KMS-11 (cell line): Measurements from ENCODE around the gene KCNK13.

Experiments
- H2AFZ ChIP-seq: fragments of 200-600 bp; sonication (generic); 2 replicates; pipeline ENCODE4 v1.6.1; 2016; ENCODE audit warnings: antibody characterized with exemption, mixed run types, low read depth
- H3K27ac ChIP-seq: fragments of 200-600 bp; sonication (generic); 2 replicates; pipeline ENCODE4 v1.6.1; 2016; ENCODE audit warnings: mild to moderate bottlenecking, mixed run types
- H3K27me3 ChIP-seq: fragments of 200-600 bp; sonication (generic); 2 replicates; pipeline ENCODE4 v1.6.1; 2017; ENCODE audit warnings: mild to moderate bottlenecking, low read depth, mixed run types, moderate library complexity; ENCODE audit not compliant: insufficient read depth
- H3K36me3 ChIP-seq: fragments of 200-600 bp; sonication (generic); 2 replicates; pipeline ENCODE4 v1.6.1; 2017; ENCODE audit warnings: mild to moderate bottlenecking, mixed run types; ENCODE audit not compliant: insufficient read depth
- H3K4me1 ChIP-seq: fragments of 200-600 bp; sonication (generic); 2 replicates; pipeline ENCODE4 v1.6.1; 2016; ENCODE audit warnings: mild to moderate bottlenecking, low read depth, mixed run types; ENCODE audit not compliant: poor library complexity, severe bottlenecking
- H3K4me2 ChIP-seq: fragments of 200-600 bp; sonication (generic); 2 replicates; pipeline ENCODE4 v1.7.0; 2016; ENCODE audit warnings: mild to moderate bottlenecking, mixed run types
- H3K4me3 ChIP-seq: fragments of 200-600 bp; sonication (generic); IDR thresholded peaks from 2 replicates; pipeline ENCODE4 v1.6.1; 2017; ENCODE audit warnings: low read depth, low read length, mixed read lengths; ENCODE audit not compliant: insufficient read depth
- H3K79me2 ChIP-seq: fragments of 200-600 bp; sonication (generic); 2 replicates; pipeline ENCODE4 v1.6.1; 2016; ENCODE audit warnings: low read depth, mixed run types; ENCODE audit not compliant: insufficient read depth
- H3K9ac ChIP-seq: fragments of 200-600 bp; sonication (generic); 2 replicates; pipeline ENCODE4 v1.6.1; 2016; ENCODE audit warnings: mild to moderate bottlenecking, mixed run types
- H4K20me1 ChIP-seq: fragments of 200-600 bp; sonication (generic); 2 replicates; pipeline ENCODE4 v1.6.1; 2016; ENCODE audit warnings: mild to moderate bottlenecking, mixed run types; ENCODE audit not compliant: insufficient read depth
- TF ChIP-seq, protein P1 (sequence below): fragments of 200-600 bp; sonication (generic); conservative IDR thresholded peaks from 2 replicates; pipeline ENCODE4 v1.6.1; 2017; ENCODE audit warnings: low read depth, mild to moderate bottlenecking, antibody characterized with exemption, low read length, moderate library complexity, mixed read lengths

KCNK13 gene

DNA sequence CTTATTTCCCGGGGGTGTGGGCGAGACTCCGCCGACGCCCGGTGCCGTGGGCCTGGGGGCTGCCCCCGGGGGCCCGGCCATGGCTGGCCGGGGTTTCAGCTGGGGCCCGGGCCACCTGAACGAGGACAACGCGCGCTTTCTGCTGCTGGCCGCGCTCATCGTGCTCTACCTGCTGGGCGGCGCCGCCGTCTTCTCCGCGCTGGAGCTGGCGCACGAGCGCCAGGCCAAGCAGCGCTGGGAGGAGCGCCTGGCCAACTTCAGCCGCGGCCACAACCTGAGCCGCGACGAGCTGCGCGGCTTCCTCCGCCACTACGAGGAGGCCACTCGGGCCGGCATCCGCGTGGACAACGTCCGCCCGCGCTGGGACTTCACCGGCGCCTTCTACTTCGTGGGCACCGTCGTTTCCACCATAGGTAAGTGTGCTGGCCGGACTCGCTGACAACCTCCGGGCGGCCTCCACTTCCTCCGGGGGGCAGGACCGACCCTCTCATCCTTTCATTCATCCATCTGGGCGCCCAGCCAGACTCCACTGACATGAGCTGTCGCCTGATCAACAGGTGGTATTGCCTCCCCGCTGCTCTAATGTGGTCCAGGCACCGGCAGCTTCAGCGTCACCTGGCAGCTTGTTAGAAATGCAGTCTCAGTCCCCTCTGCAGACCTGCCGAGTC is 467 bp downstream of the KCNK13 start:
- no peaks in the 10 kb centered on the region for H3K27me3 ChIP-seq

DNA sequence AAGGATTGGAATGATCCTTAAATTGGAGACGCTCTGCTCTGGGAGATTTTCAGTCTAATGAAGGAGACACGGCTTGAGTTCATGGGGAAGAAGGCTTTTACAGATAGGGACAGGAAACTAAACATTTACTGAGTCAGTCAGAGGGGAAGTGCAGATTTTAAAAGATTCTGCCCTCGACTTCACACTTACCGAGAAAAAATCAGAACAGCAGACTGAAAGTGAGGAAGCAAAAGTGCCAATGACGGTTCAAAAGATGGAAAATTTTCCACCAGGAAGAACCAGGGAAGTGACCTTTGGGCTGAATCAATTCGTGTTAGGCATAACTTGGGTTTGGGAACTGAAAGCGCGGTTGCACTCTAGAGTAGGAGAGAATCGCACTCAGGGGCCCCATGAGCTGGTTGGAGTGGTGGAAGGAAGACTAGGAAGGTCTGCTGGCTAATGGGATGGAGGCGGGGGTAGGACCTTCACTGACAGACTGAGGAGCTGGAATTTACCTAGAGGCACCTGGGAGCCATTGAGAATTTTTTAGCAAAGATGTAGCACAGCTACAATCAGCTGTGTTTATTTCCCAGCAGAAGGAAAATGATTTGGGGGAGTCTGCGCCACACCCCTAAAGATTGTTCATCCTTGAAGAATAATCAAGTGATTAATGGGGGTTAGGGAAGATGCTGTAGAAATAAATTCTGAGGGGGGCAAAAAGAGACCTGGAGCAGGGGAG is 1.2 kb downstream of the KCNK13 start:
- TF ChIP-seq, protein P1, sequence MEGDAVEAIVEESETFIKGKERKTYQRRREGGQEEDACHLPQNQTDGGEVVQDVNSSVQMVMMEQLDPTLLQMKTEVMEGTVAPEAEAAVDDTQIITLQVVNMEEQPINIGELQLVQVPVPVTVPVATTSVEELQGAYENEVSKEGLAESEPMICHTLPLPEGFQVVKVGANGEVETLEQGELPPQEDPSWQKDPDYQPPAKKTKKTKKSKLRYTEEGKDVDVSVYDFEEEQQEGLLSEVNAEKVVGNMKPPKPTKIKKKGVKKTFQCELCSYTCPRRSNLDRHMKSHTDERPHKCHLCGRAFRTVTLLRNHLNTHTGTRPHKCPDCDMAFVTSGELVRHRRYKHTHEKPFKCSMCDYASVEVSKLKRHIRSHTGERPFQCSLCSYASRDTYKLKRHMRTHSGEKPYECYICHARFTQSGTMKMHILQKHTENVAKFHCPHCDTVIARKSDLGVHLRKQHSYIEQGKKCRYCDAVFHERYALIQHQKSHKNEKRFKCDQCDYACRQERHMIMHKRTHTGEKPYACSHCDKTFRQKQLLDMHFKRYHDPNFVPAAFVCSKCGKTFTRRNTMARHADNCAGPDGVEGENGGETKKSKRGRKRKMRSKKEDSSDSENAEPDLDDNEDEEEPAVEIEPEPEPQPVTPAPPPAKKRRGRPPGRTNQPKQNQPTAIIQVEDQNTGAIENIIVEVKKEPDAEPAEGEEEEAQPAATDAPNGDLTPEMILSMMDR, result no peak
- Histone ChIP-seq H4K20me1 (no peaks in the 10 kb centered on the region), H3K36me3 (no peaks in the 10 kb centered on the region), H3K27ac (no peak overlapping the region), H3K4me1 (peaks cover 7% of the 10 kb centered on the region), H3K4me2 (no peak overlapping the region), H3K4me3 (no peak overlapping the region), H3K9ac (no peak overlapping the region), H3K79me2 (no peaks in the 10 kb centered on the region), H3K27me3 (no peaks in the 10 kb centered on the region), H2AFZ (no peak overlapping the region)

More for the DNA sequence above, 467 bp downstream of the KCNK13 start:
- H2AFZ ChIP-seq, result no peak overlapping the region
- H3K36me3 ChIP-seq, result no peaks in the 10 kb centered on the region
- H3K27ac ChIP-seq, result no peak overlapping the region
- H3K9ac ChIP-seq, result no peak overlapping the region
- TF ChIP-seq, protein P1, result no peak
- H3K4me2 ChIP-seq, result peak overlapping the region; percentile 21; the same call in 1 of the 2 replicates
- no peak overlapping the region for H3K4me3 ChIP-seq
- no peaks in the 10 kb centered on the region for H4K20me1 ChIP-seq
- no peaks in the 10 kb centered on the region for H3K79me2 ChIP-seq
- peaks cover 7% of the 10 kb centered on the region for H3K4me1 ChIP-seq

DNA sequence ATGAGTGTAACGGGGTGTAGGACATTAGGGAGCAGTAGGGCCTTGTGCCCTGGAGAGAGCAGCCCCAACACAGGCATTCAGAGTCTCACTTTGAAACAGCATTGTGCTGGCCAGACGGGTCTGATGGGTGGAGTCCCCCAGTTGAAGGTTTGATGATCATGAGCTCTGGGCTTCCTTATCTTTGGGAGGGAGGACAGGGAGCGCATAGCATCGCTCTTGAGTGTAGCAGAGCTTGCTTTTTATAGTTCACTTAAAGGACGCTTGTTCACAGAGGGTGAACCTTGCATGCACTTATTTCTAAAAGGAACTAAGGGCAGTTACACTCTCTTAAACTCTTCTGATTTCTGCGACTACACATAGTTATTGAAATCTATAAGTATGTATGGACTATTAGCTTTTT is 10.6 kb downstream of the KCNK13 start:
- H4K20me1 ChIP-seq, result no peaks in the 10 kb centered on the region
- TF ChIP-seq, protein P1, result no peak
- no peaks in the 10 kb centered on the region for H3K79me2 ChIP-seq
- no peak overlapping the region for H3K9ac ChIP-seq
- no peaks in the 10 kb centered on the region for H3K4me1 ChIP-seq
- no peak overlapping the region for H3K4me3 ChIP-seq
- no peak overlapping the region for H2AFZ ChIP-seq
- no peak overlapping the region for H3K4me2 ChIP-seq
- no peaks in the 10 kb centered on the region for H3K27me3 ChIP-seq
- H3K36me3 ChIP-seq, result no peaks in the 10 kb centered on the region
- H3K27ac ChIP-seq, result no peak overlapping the region

DNA sequence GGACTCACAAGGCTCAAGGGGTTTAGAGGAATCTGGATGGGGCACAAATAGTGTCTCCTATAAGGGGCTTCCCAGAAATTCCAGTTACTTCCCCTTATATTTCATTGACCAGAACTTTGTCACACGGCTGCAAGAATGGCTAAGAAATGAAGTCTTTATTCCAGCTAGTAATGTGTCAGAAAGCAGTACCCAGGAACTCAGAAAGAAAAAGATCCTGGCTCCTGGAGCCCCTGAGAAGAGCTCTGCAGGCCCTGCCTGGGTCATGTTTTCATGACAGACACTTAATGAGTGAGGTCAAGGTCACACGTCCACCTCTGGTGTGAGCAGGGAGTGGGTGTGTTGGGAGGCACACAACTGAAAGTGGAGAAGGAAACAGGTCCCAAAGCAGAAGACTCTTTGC is 17.8 kb downstream of the KCNK13 start:
- Histone ChIP-seq H3K27me3 (no peaks in the 10 kb centered on the region), H3K36me3 (no peaks in the 10 kb centered on the region), H3K79me2 (no peaks in the 10 kb centered on the region), H3K4me2 (no peak overlapping the region), H2AFZ (no peak overlapping the region), H3K4me3 (no peak overlapping the region), H4K20me1 (no peaks in the 10 kb centered on the region), H3K4me1 (no peaks in the 10 kb centered on the region), H3K27ac (no peak overlapping the region), H3K9ac (no peak overlapping the region)
- TF ChIP-seq, protein P1, result no peak
